GM19099 (cell line): ENCODE results near the gene ZNF621.

ENCODE experiments used
- POLR2A ChIP-seq: IDR thresholded peaks from 3 replicates; pipeline ENCODE4 v1.6.1; 2011; ENCODE audit warnings: low read depth; ENCODE audit not compliant: insufficient read length; ENCODE audit errors: extremely low read depth

ZNF621 gene

DNA sequence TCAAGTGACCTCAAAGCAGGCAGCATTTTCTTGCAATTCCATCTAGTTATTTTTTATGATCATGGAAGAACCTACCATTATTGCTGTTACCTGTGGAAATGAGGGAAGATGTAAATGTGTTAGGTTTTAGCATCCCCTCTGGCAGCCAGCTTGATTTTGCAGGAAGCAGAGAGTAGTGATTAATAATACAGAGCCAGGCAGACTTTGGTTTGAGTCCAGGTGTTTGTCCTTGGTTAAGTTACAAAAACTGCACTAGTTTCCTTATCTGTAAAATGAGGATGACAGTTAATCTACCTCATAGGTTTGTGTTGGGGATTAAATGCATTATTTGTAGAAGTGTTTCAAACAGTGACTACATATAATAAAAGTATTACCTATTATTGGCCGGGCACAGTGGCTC is 6.7 kb upstream of the ZNF621 start:
- no peak for TF ChIP-seq POLR2A

DNA sequence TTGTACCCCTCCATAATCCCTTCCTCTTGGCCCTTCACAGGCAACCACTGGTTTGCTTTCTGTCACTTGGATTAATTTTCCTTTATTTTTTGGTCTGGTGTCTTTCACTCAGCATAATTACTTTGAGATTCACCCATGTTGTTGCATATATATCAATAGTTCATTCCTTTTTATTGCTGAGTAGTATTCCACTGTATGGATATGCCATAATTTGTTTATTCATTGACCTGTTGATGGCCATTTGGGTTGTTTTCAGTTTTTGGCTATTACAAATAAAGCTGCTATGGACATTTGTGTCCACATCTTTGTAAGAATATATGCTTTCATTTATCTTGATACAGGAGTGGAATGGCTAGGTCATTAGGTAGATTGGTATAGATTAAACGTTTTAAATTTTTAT is 5.9 kb upstream of the ZNF621 start:
- no peak for TF ChIP-seq POLR2A

DNA sequence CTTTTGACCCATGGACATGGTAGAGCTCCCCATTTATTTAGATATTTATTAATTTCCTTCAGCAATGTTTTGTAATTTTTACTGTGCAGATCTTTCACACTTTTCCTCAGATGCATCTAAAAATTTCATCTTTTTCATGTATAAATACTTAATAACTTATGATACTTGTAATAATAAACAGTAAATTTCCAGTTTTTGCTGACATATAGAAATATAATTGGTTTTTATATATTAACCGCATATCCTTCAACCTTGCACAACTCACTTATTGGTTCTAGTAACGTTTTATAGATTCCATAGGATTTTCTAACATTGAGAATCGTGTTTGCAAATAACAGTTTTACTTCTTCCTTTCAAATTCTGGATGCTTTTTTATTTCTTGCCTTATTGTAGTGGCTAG is 3.5 kb upstream of the ZNF621 start:
- TF ChIP-seq POLR2A: no peak

DNA sequence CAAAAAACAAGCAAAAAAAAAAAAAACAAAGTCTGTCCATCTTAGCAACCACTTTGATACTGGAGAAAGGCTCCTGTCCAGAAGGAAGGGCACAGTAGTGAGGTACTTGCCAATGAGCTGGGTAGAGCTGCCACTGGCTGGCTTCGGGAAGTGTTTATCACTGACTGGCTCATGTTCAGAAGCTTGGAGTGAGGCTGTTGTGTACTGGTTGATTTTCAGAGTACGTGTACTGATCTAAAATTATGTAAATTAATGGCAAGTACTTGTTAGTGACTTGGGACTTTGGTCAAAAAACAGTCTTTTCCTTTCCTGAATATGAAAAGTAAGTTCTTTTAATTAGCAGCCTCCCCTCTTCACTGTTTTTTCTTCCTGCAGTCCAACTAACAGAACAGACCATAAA is 979 bp upstream of the ZNF621 start:
- TF ChIP-seq POLR2A: no peak

DNA sequence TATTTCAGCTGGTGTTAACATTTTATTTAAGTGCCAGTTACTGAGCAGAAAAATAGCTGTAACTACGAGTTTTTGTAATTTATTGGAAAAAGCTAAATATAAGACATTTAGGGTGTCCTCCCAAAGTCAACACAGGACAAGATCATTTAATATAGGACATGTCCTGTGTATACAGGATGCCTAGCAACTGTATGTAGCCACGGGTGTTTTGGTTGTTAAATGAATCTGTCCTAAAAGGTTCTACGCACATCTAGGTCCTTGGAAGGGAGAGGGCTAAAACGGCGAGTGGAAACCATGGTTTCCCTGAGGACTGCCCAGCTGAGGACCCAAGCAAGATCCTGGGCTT is 565 bp upstream of the ZNF621 start:
- TF ChIP-seq POLR2A: no peak

DNA sequence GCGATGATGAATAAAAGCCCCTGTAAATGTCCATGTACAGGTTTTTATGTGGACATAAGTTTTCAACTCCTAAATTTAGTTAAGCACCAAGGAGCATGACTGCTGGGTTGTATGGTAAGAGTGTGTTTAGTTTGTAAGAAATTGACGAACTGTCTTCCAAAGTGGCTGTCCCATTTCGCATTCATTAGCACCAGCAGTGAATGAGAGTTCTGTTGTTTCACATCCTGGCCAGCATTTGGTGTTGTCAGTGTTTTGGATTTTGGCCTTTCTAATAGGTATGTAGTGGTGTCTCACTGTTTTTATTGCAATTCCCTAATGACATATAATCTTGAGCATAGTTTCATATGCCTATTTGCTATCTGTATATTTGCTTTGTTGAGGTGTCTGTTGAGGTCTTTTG is 3.7 kb downstream of the ZNF621 start:
- TF ChIP-seq POLR2A: no peak

DNA sequence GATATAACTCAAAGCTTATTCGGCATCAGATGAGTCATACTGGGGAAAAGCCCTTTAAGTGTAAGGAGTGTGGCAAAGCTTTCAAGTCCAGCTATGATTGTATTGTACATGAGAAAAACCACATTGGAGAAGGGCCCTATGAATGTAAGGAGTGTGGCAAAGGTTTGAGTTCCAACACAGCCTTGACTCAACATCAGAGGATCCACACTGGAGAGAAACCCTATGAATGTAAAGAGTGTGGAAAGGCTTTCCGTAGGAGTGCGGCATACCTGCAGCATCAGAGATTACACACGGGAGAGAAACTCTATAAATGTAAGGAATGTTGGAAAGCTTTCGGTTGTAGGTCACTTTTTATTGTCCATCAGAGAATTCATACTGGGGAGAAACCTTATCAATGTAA is 7.5 kb downstream of the ZNF621 start:
- TF ChIP-seq POLR2A: no peak

DNA sequence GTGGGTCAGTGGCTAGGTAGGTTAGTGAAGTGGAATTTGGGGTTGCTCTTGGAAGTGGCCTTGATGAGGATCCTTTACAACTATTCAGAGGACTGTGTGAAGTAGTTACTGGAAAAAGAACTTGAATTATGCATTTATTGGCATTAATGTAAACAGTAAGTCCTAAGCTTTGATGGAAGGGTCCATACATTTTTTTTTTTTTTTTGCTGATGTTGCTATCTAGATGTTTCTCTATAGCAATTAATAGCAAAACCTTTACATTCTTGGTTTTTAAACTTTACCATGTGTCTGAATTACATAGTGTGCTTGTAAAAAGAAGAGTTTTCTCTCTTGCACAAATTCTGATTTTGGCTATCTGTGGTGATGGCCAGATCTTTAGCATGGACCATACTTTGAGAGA is 9.5 kb downstream of the ZNF621 start:
- no peak for TF ChIP-seq POLR2A

DNA sequence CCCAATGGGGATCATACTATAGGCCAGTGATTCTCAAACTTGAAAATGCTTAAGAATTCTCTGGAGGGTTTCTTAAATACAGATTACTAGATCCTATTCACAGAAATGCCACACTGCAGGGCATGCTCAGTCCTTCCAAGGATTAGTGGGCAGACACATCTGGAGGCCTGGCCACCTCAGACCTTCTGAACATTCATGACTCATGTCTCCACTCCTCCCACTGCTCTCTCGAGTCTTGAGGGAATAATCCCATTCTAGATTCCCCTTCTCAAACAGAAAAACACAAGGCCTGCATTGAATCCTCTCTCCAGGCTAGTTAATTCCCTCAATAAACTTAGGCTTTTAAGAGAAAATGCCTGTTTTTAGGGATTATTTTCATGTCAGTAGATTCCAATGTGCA is 22.1 kb downstream of the ZNF621 start:
- TF ChIP-seq POLR2A: no peak

DNA sequence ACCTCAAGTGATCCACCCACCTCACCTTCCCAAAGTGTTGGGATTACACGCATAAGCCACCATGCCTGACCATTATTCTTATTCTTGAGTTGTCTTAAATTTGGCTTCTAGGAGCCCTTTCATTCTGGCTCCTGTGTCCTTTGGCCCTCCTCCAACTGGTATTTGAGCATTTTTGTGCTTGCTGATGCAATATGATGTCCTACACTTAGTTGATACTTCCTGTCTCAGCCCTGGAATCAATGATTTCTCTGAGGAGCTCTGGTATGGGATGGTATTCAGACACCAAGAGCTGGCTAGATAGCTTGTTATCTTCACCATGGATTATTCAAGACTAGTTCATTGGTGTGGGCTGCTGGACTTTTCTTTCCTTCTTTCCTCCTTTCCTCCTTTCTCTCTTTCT is 25.4 kb downstream of the ZNF621 start:
- TF ChIP-seq POLR2A: no peak

DNA sequence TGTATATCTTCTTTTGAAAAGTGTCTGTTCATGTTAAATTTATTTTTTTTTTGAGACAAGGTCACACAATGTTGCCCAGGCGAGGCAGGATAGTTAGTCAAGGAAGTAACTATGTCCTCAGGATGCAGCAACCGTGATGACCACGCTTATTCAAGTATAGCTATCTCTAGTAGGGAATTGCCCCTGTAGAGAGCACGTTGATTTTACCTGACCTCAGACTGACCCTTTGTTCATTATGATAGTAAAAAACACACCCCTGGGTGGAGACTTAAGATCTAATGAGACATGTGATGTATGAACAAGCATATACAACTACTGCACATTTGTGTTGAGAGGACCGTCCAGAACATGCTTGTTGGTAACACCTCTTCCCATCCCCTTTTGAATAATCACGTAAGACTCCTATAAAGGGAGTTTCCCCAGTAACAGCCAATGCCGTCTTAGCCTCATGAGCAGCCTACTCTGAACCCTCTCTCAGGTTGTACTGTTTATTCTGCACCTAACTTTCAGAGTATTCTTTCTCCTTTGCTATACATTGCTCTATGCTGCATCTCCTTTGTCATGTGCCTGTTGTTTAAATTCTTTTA is 32.9 kb downstream of the ZNF621 start:
- TF ChIP-seq POLR2A: no peak

DNA sequence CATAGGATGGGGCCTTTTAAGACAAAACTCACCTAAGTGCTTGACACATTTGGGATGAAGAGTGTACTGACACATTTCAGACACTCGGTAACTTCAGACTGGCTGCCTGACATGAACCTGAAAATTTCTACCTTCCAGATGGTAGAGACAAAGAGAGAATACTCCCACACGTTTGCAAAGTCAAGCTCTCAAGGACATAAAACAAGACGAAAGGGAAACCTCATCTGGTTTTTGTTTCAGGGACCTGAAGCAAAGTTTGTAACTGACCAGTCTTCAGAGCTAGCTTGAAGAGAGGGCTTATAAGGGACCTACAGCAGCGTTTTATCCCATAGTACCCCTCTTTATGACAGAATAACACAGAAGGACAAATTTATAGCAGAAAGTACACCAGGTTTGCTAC is 41.9 kb downstream of the ZNF621 start:
- TF ChIP-seq POLR2A: no peak

DNA sequence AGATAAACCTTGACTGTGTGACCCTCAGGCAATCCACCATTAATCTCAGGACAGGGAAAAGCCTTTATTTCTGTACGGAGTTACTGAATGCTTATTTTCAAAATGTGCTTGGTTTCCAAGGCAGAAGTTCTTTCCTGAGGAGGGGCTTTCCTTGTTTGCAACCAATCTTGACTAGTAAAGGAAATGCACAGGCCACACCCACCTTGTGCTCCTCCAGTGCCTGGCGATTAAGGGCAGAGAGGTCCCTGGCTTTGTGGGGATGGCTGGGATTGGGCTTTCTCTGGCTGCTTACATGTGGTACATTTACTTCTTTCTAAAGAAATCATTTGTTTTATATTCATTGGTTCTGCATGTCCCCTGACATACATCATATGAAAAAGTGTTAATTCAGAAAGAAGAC is 47.8 kb downstream of the ZNF621 start:
- no peak for TF ChIP-seq POLR2A

DNA sequence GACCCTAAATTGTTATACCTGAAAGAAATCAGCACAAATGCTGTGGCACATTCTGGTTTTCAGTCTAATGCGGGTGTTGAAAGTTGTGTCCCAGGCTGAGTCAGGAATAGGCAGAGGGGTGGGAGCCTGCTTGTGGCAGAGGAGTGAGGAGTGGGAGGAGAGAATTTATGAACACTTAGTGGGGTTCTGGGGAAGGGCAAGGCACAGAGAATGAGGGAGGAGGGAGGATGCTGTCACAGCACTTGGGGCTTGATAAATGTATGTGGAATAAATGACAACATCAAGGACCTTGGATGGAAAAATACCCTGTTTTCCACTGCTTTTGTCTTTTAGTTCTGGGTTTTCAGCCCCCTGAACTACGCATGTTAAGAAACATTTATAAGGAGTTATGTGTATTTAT is 49.3 kb downstream of the ZNF621 start:
- no peak for TF ChIP-seq POLR2A

DNA sequence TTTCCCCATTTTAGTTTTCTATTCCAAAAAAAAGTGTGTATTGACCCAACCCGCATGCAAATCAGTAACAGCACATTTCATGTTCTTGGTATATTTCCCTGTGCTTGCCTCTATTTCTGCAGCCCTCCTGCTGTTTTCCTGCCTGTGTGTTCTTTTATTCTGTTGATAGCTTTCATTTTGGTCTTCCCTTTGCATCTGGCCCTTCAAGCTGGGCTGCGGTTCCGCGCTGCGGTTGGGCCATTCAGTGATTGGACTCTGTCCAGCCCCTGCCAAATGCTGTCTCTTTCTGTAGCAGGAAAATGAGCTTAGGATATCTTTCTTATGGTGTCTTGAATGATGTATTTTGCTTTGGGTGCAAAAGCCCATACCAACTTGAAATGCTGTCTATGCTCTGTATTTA is 49.9 kb downstream of the ZNF621 start:
- TF ChIP-seq POLR2A: no peak

DNA sequence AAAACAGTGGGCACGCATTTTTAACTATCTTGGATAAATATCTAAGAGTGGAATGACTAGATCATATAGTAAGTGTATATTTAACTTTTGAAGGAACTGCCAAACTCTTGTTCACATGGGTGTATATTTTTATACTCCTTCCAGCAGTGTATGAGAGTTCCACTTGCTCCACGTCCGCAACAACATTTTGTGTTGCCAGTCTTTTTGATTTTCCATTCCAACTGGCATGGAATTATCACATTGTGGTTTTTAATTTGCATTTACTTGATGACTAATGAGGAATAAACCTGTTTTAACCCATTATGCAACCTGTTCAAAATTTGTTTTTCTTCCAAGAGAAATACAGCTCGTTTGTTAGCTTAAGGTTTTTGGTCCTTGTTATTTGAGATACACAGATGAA is 51.6 kb downstream of the ZNF621 start:
- TF ChIP-seq POLR2A: no peak

DNA sequence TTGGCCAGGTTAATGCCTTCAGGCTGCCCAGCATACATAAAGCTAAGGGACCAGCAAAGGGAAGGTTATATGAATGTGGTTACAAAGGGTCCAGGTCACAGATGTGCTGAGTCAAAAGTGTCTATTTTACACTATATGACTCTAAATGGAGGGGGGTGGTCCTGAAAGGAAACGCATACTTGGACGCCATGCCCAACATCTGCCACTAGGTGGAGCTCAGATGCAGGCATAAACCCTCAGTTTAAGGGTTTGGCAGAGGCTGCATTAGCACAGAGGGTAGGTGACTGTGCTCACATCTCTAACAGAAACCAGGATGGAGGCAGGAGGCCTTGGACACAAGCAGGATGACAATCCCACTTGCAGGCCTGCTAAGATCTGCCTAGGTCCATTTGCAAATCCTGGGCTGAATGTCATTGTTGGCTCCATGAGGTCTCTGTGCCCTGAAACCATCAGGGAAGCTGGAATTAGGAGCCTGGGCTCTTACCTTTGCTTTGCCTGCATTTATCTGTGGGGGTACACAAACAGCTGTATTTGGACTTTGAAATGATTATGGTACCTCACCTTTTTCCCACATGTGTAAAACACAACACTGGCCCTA is 55.8 kb downstream of the ZNF621 start:
- no peak for TF ChIP-seq POLR2A
